HG03521 (cell line): ENCODE data around the gene GP1BB.
"Not testable (repeated sequence)": the region's sequence is repeated elsewhere in the genome, so short reads cannot be mapped to it uniquely, and the experiment has no call there.

Experiments used
- ATAC-seq: cut with Tn5 transposase; IDR thresholded peaks from one replicate; pipeline ENCODE4 v1.9.1; 2021; ENCODE audit warnings: mild to moderate bottlenecking, moderate library complexity; ENCODE audit not compliant: unreplicated experiment

Gene GP1BB

DNA sequence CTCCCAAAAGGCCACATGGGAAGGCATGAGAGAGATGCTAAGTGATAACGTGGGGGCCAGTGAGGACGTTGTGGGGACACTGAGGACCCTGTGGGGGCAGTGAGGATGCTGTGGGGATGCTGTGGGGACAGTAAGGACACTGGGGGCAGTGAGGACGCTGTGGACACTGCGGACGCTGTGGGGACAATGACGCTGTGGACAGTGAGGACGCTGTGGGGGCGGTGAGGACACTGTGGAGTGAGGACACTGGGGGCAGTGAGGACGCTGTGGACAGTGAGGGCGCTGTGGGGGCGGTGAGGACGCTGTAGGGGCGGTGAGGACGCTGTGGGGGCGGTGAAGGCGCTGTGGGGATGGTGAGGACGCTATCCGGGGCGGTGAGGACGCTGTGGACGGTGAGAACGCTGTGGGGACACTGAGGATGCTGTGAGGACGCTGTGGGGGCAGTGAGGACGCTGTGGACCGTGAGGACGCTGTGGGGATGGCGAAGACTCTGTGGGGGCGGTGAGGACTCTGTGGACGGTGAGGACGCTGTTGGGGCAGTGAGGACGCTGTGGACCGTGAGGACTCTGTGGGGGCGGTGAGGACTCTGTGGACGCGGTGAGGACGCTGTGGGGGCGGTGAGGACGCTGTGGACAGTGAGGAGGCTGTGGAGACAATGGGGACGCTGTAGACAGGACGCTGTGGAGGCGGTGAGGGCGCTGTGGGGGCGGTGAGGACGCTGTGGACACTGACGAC lies 1.8 kb downstream of the GP1BB start:
- no peak for ATAC-seq

- not testable (repeated sequence) for ATAC-seq
These were observed 2.9 kb downstream of the GP1BB start for GRCh38 chr22:19726064-19726788.

- ATAC-seq = no peak
These were observed 4.2 kb downstream of the GP1BB start for GRCh38 chr22:19727310-19728150.

DNA sequence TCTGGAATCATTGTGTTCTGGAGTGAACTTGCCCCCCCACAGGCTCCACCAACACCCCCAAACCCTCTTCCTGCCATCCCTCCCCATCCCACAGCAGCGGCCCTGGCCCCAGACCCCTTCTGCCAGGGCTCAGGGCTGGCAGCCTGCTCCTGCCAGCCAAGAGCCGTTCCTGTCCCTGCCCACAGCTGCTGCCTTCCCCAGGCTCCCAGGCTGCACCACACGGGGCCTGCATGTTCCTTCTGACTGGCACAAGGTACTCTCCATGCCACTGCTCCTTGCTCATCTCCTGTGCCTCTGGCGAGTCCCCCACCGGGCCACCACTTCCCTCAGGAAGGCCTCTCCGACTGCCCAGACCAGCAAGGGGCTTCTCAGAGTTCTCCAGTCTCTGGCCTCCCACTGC lies 4.9 kb downstream of the GP1BB start:
- no peak for ATAC-seq

- no peak for ATAC-seq
These were observed 5.5 kb downstream of the GP1BB start for GRCh38 chr22:19728836-19729235.

DNA sequence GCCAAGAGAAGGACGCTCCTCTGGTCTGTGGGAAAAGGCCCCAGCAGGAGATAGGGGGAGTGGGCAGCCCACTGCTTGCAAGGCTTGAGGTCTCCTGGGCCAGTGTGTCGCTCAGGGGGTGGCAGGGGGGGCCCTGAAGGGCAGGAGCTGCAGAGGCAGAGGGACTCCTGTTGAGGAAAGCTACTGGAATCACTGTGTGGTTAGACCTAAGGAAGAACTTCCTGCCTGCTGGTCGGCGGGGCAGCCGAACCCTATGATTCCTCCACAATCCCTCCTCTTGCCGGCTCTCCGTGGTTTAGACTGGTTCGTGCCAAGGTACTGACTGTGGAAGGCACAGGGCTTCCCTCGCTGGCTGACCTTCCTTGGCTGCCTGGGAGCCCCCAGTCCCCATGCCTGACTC lies 6.2 kb downstream of the GP1BB start:
- no peak for ATAC-seq

- ATAC-seq = no peak
These were observed 6.9 kb downstream of the GP1BB start for GRCh38 chr22:19730198-19730597.

DNA sequence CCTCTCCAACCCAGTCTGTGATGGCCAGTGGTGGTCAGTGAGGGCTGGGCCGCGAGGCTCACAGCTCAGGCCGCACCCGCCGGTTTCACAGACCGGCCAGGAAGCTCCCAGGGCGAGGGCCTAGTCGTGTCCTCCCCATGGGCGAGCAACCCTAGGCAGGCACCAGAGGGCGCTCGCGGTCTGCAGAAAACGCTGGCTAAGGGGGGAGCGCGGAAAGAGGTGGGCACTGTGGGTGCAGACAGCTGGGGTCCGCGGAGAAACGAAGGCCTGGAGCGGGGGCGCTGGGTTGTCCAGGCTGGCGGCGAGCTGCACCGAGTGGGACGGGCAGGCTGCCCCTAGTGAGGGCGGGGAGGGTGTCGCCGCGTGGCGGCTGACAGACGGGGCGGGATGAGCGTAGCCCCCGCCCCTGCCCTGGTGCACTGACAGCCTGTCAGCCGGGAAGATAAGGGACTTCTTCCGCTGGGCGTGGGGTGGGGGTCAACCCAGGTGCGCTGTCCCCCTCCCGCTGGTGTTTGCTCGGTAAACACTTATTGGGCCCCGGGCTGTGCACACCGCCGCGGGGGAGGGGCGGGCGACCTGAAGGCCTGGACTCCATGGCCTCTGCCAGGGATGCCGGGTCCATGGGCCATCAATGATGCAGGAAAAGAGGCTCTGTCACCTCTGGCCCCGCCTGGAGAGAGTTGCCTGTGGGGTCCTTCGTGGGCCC lies 7.5 kb downstream of the GP1BB start:
- no peak for ATAC-seq

DNA sequence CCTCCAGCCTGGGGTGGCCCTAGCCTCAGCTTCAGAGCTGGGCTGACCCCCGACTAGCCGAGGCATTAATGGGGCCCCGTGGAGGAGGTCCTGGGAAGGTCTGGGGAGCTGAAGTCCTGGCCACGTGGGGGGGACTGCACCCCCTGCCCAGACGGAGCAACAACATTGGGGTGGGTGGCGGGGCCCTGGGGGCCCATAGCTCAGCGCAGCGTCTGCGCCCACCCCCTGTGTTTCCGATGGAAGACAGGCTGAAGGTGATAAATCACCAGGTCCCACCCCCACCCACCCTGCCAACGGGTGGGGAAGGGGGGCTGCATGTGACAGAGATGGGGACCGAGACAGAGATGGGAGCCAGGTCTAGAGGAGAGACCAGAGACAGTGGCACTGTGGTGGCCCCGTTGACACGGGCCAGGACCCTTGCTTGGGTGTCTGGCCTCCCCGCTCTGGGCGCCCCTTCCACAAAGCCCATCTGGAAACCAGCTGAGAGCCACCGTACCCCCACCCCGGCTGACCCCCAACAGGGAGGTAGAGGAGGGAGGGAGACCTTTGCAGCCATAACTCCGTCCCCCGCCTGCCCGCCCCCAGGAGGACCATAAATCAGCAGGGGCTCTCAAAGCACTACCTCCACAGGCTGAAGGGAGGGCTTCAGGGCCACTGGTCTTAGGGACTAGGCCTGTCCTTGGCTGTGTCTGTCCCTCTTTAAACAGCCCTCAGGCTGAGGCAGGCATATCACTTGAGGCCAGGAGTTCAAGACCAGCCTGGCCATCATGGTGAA lies 8.2 kb downstream of the GP1BB start:
- ATAC-seq = no peak

DNA sequence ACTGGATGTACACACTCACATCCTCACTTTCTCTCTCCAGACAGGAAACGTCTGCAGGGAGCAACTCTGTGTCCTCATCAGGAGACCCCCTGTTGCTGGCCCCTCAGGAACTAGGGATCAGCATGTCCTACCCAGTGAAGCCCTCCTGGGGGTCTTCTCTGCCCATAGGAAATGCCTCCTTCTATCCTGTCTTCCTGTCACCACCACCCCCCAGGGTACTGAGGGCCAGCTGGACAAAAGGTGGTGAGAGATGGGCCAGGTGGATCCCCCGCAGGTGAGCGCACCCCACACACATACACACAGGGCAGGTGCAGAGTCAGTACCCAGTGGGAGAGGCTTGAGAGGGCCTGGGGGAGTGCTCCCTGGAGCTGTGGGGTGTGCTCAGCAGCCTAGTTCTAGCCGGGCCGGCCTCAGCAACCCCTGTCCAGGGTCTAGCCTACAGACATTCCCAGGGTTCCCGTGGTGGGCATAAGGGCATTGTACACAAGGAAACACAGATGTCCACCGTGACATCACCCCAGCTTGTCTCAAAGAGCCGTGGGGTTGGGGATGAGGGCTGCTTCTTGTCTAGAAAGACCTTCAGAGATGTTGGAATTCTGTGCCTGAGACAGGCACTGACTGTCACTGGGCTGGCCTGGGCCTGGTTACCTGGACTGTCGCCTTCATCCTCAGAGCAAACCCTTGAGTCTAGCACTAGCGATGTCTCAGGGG lies 9.2 kb downstream of the GP1BB start:
- ATAC-seq = no peak

GRCh38 chr22:19733755-19734154 lies 10.4 kb downstream of the GP1BB start:
- ATAC-seq = no peak

GRCh38 chr22:19734163-19734562 lies 10.8 kb downstream of the GP1BB start:
- ATAC-seq = no peak

DNA sequence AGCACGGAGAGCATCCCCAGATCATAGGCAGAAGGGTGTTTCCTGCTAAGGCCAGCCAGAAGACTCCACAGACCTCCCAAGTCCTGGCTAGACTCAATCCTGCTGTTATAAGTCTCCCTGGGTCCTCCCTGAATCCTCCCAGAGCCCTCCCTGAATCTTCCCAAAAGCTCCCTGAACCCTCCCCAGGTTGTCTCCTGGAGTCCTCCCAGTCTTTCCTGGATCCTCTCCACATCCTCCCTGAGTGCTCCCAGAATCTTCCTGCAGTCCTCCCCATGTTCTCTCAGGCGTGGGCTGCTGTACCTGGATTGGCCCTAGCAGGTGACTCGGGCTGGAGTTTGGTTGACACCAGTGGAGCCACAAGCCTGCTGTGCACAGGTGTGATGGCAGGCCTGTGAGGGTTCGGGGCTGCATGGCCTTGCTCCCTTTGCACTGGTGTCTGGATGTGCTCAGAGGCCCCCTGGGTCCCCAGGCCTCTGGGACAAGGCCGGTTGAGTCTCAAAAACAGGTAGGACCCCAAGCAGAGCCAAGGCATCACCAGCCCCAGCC lies 11.6 kb downstream of the GP1BB start:
- no peak for ATAC-seq

- ATAC-seq = no peak
These were observed 12.5 kb downstream of the GP1BB start for GRCh38 chr22:19735665-19736510.

- ATAC-seq = no peak
These were observed 14.7 kb downstream of the GP1BB start for GRCh38 chr22:19737846-19738663.

DNA sequence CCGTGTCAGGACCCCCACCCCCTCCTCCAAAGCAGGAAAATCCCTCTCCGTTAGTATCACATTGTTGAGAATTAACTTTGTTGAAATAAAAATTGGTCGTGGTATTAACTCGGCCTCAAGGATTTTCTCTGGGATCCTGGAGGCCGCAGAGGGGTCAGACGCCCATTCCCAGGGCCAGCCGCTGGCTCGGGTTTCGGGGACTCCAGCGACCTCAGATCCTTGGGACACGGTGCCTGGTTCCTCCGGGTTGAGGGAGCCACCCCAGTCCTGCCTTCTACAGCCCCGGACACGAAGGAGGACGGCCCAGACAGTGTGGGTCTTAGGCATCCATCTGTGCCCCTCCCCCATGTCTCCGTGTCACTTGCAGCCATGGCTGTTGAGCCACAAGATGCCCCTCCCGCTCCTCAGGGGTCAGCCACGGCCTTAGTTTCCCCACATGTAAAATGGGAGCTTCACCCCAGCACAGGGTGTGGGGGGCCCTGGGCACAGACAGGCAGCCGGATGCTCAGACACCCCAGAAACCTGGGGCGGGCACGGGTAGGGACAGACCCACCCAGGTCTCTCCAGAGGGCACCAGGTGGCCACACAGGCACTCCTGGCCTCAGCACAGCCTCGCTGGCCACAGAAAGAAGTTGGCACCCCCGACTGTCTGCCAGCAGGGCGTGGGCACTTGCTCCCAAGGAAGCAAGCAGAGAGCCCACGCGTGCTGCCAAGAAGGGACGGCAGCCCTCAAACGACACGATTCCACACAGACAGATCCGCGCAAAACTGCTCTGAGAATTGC lies 15.5 kb downstream of the GP1BB start:
- ATAC-seq = no peak

GRCh38 chr22:19739448-19739895 lies 16.1 kb downstream of the GP1BB start:
- no peak for ATAC-seq
